ENCODE results near the gene OPN5.
A peak's percentile ranks its signal among the peaks of the same experiment; 100 is the strongest.

- peak; percentile 92 for TF ChIP-seq CTCF (IDR thresholded peaks at IDR 0.05)
- no peak for TF ChIP-seq ZFX (IDR thresholded peaks at IDR 0.05; ENCODE audit: borderline replicate concordance)
Measured at GRCh38 chr6:47787620-47788497, 6.0 kb downstream of the OPN5 start.
